GM12878 (cell line): ENCODE results near the gene PLPPR1. TPM values are rescaled to one million over a fixed set of nuclear protein-coding genes. Genes with fewer than 3 reads are reported as not detected.

Experiments
- ATAC-seq: fragments of 200-7000 bp; cut with Tn5 transposase; 3 replicates; pipeline ENCODE4 v1.9.1; 2020; ENCODE audit warnings: mild to moderate bottlenecking, moderate library complexity
- BruUV-seq: library from RNA; stranded (reverse); fragments of 400-500 nt; replicated peaks from 2 replicates; lab custom pipeline; 2021; lab: Mats Ljungman, UMichigan
- CTCF ChIA-PET: fragments of 300-600 bp; sonication (Branson Sonifier 250); formaldehyde crosslinking; extraction: SDS; loops from one replicate; lab custom pipeline; 2021; ENCODE audit warnings: inconsistent platforms; lab: Yijun Ruan, JAX
- POLR2A ChIA-PET: fragments of 350-600 bp; formaldehyde crosslinking; extraction: SDS; loops from one replicate; lab custom pipeline; 2021; ENCODE audit warnings: inconsistent platforms; lab: Charles Lee
- RAD21 ChIA-PET: fragments of 300-600 bp; sonication (Branson Sonifier 250); formaldehyde crosslinking; loops from one replicate; lab custom pipeline; 2023; ENCODE audit warnings: antibody characterized with exemption; ENCODE audit not compliant: unreplicated experiment; lab: Charles Lee
- SMC1A ChIA-PET: fragments of 300-600 bp; sonication (Branson Sonifier 250); formaldehyde crosslinking; loops from one replicate; lab custom pipeline; 2023; ENCODE audit not compliant: unreplicated experiment, uncharacterized antibody; lab: Charles Lee
- DNase-seq: peaks from one replicate; pipeline ENCODE4 v3.0.0-alpha.2; 2011; ENCODE audit warnings: low read depth, low spot score
- FAIRE-seq: peaks from 3 replicates; lab custom pipeline; 2011; peaks lifted over from hg19 to GRCh38; lab: Jason Lieb, UNC
- H2AFZ ChIP-seq: 2 replicates; pipeline ENCODE4 v1.6.0; 2011; ENCODE audit warnings: low read depth, low read length, control low read depth; ENCODE audit not compliant: control insufficient read depth
- H3K27ac ChIP-seq: 2 replicates; pipeline ENCODE4 v1.5.1; 2011; ENCODE audit warnings: control low read depth; ENCODE audit not compliant: control insufficient read depth, insufficient read depth
- H3K27me3 ChIP-seq, 2 experiments: replicated peaks in 1 of 2; 2 replicates each; pipeline versions ENCODE4 v1.6.0 to v1.6.1; 2011; ENCODE audit warnings: low read length in 1 of 2; ENCODE audit not compliant: control insufficient read depth in 2 of 2, insufficient read depth in 2 of 2
- H3K36me3 ChIP-seq, 2 experiments: 2 replicates each; pipeline ENCODE4 v1.5.1; 2011; ENCODE audit warnings: low read length in 1 of 2; ENCODE audit not compliant: control insufficient read depth in 2 of 2, insufficient read depth in 2 of 2
- H3K4me1 ChIP-seq: 2 replicates; pipeline ENCODE4 v1.6.1; 2011; ENCODE audit warnings: mild to moderate bottlenecking, low read length, moderate library complexity, mixed read lengths; ENCODE audit not compliant: control insufficient read depth, insufficient read depth
- H3K4me2 ChIP-seq: 2 replicates; pipeline ENCODE4 v1.6.0; 2011; ENCODE audit warnings: control low read depth; ENCODE audit not compliant: control insufficient read depth, insufficient read depth
- H3K4me3 ChIP-seq: fragments of 200-600 bp; sonication (generic); 2 replicates; pipeline ENCODE4 v1.5.1; 2016
- H3K79me2 ChIP-seq: 2 replicates; pipeline ENCODE4 v1.6.0; 2011; ENCODE audit warnings: low read length; ENCODE audit not compliant: control insufficient read depth, insufficient read depth
- H3K9ac ChIP-seq: 2 replicates; pipeline ENCODE4 v1.8.0; 2011; ENCODE audit warnings: low read length, control low read depth, mixed read lengths; ENCODE audit not compliant: control insufficient read depth, insufficient read depth
- H3K9me3 ChIP-seq: replicated peaks from 3 replicates; pipeline ENCODE4 v1.5.1; 2011; ENCODE audit warnings: mild to moderate bottlenecking, low read length; ENCODE audit not compliant: control insufficient read depth, insufficient read depth
- H4K20me1 ChIP-seq: 2 replicates; pipeline ENCODE4 v1.6.0; 2011; ENCODE audit not compliant: control insufficient read depth, insufficient read depth
- CBFB ChIP-seq: IDR thresholded peaks from 2 replicates; pipeline ENCODE4 v1.6.1; 2016; ENCODE audit warnings: antibody characterized with exemption, low read depth
- CBX5 ChIP-seq: sonication (generic); IDR thresholded peaks from 2 replicates; pipeline ENCODE4 v1.6.1; 2016; ENCODE audit warnings: low read depth, moderate library complexity, mild to moderate bottlenecking, inconsistent platforms
- CHD1 ChIP-seq: IDR thresholded peaks from 2 replicates; pipeline ENCODE4 v1.6.1; 2012; ENCODE audit warnings: low read depth, low read length, improper control_type of control experiment
- CTCF ChIP-seq, 3 experiments: IDR thresholded peaks in 2 of 3; conservative IDR thresholded peaks in 1 of 3; 2 replicates each; pipeline ENCODE4 v1.5.1; 2011; ENCODE audit warnings: low read depth in 3 of 3, low read length in 3 of 3, mild to moderate bottlenecking in 3 of 3, control low read depth in 2 of 3, moderate library complexity in 2 of 3, inconsistent platforms in 1 of 3, mixed read lengths in 1 of 3; ENCODE audit not compliant: control insufficient read depth in 2 of 3, insufficient read depth in 1 of 3; ENCODE audit errors: extremely low read depth in 1 of 3
- IKZF2 ChIP-seq, 2 experiments: fragments of 450-650 bp; IDR thresholded peaks; 2 replicates each; pipeline ENCODE4 v1.6.1; 2017; ENCODE audit warnings: mild to moderate bottlenecking in 2 of 2, moderate library complexity in 2 of 2
- MTA3 ChIP-seq: IDR thresholded peaks from 2 replicates; pipeline ENCODE4 v1.6.1; 2012; ENCODE audit warnings: low read length, inconsistent platforms, borderline replicate concordance
- MYB ChIP-seq: fragments of 150-350 bp; IDR thresholded peaks from 2 replicates; pipeline ENCODE4 v1.6.1; 2014; ENCODE audit warnings: mild to moderate bottlenecking, low read depth, low read length, borderline replicate concordance
- NFYA ChIP-seq: IDR thresholded peaks from 2 replicates; pipeline ENCODE4 v1.6.1; 2011; ENCODE audit warnings: low read depth, mild to moderate bottlenecking, low read length, improper control_type of control experiment, borderline replicate concordance
- NRF1 ChIP-seq: conservative IDR thresholded peaks from 2 replicates; pipeline ENCODE4 v1.6.1; 2011; ENCODE audit warnings: mild to moderate bottlenecking, low read depth, low read length, improper control_type of control experiment
- POLR2A ChIP-seq: IDR thresholded peaks from 2 replicates; pipeline ENCODE4 v1.6.1; 2011; ENCODE audit warnings: low read depth, mild to moderate bottlenecking, low read length
- POLR2AphosphoS5 ChIP-seq: IDR thresholded peaks from 2 replicates; pipeline ENCODE4 v1.6.1; 2011; ENCODE audit warnings: mild to moderate bottlenecking, low read length, inconsistent platforms
- RBBP5 ChIP-seq: fragments of 200-600 bp; sonication (generic); conservative IDR thresholded peaks from 2 replicates; pipeline ENCODE4 v1.6.1; 2016
- RFX5 ChIP-seq: IDR thresholded peaks from 2 replicates; pipeline ENCODE4 v1.6.1; 2011; ENCODE audit warnings: low read depth, low read length, improper control_type of control experiment
- SIN3A ChIP-seq: IDR thresholded peaks from 2 replicates; pipeline ENCODE4 v1.6.1; 2012; ENCODE audit warnings: low read depth, low read length, improper control_type of control experiment
- SMC3 ChIP-seq: IDR thresholded peaks from 2 replicates; pipeline ENCODE4 v1.6.1; 2011; ENCODE audit warnings: low read length, improper control_type of control experiment, borderline replicate concordance
- SP1 ChIP-seq: IDR thresholded peaks from one replicate; pipeline ENCODE4 v1.6.1; 2011; ENCODE audit warnings: low read depth, low read length
- SREBF1 ChIP-seq: IDR thresholded peaks from 2 replicates; pipeline ENCODE4 v1.6.1; 2012; ENCODE audit warnings: mild to moderate bottlenecking, low read length
- STAT1 ChIP-seq: fragments of 450-650 bp; conservative IDR thresholded peaks from 2 replicates; pipeline ENCODE4 v1.6.1; 2014; ENCODE audit warnings: antibody characterized with exemption, mild to moderate bottlenecking
- USF1 ChIP-seq: IDR thresholded peaks from 2 replicates; pipeline ENCODE4 v1.6.1; 2011; ENCODE audit warnings: borderline replicate concordance, low read depth, mild to moderate bottlenecking, moderate library complexity, mixed read lengths, low read length; ENCODE audit not compliant: insufficient read depth; ENCODE audit errors: extremely low read length
- ZBTB33 ChIP-seq: fragments of 450-650 bp; IDR thresholded peaks from 2 replicates; pipeline ENCODE4 v1.6.1; 2017; ENCODE audit warnings: mild to moderate bottlenecking
- ZNF274 ChIP-seq: IDR thresholded peaks from one replicate; pipeline ENCODE4 v1.8.0; 2011; ENCODE audit not compliant: insufficient read length, insufficient read depth
- WGBS: methylation state at CpG from one replicate; pipeline ENCODE4 v1.1.6; 2016; ENCODE audit warnings: low lambda C conversion rate; ENCODE audit not compliant: insufficient replicate concordance, insufficient coverage; ENCODE audit errors: missing lambda C conversion rate; 5-methylcytosine and 5-hydroxymethylcytosine counted together
- in situ Hi-C: fragments of 300-500 bp; cut with MboI; formaldehyde crosslinking; loops from 9 replicates; pipeline ENCODE4 v1.14.3; 2018; ENCODE audit warnings: mixed read lengths
- intact Hi-C: fragments of 100-400 bp; cut with micrococcal nuclease; formaldehyde crosslinking; loops from one replicate; pipeline ENCODE4 v1.14.2; 2022; ENCODE audit not compliant: unreplicated experiment
- polyA plus RNA-seq, 11 experiments: library from polyadenylated mRNA; depleted of rRNA in 4 of 11; unstranded in 6 of 11; stranded (reverse) in 5 of 11; fragments of >200 nt; fragmentation: Nextera tagmentation in 4 of 11; fragmentation: Illumina TruSeq in 1 of 11; extraction: Ambion mirVana in 4 of 11; extraction: Trizol in 1 of 11; gene quantifications; 1 replicate in 1 of 11; 2 replicates in 10 of 11; pipeline versions ENCODE4 v1.2.1 to v1.2.3, GENCODE V29; 2011 to 2016; ENCODE audit warnings: inconsistent platforms in 2 of 11, missing spikeins in 2 of 11, low read depth in 1 of 11
- total RNA-seq, 4 experiments: library from RNA; depleted of rRNA in 3 of 4; stranded (reverse); fragments of >200 nt in 3 of 4; fragmentation: Illumina TruSeq in 1 of 4; extraction: Trizol in 1 of 4; gene quantifications; 2 replicates each; pipeline versions ENCODE4 v1.2.1 to v1.2.3, GENCODE V29; 2013 to 2021

Gene PLPPR1
- total and polyA plus RNA-seq, 10 of the 15 experiments (the other 5 are each of a cell fraction or from before 2014, with no cell fraction given) = 0.69 TPM; not detected in 9

- TF ChIP-seq USF1 (no peak), STAT1 (no peak), RFX5 (no peak), IKZF2 (IDR thresholded peaks at IDR 0.05) (no peak), MTA3 (no peak)
These were observed 1.7 kb upstream of the PLPPR1 start (continued) for GRCh38 chr9:101026824-101027223.

GRCh38 chr9:101027236-101027635 is 1.3 kb upstream of the PLPPR1 start:
- POLR2A ChIA-PET = no interaction called here
- WGBS = 9% methylated on average over 2 of the region's 2 CpGs
- RAD21 ChIA-PET = no interaction called here

More at GRCh38 chr9:101027236-101027635, 1.3 kb upstream of the PLPPR1 start:
- H4K20me1 ChIP-seq = no peaks in the 10 kb centered on the region
- no peak overlapping the region for H3K4me3 ChIP-seq
- H3K27ac ChIP-seq = no peak overlapping the region
- no peaks in the 10 kb centered on the region for H3K9me3 ChIP-seq
- intact Hi-C loops (no loop called here), in situ Hi-C loops (no loop called here)
- DNase-seq = no peak
- ATAC-seq = no peak
- no peak overlapping the region for H2AFZ ChIP-seq
- H3K9ac ChIP-seq = no peak overlapping the region
- no peaks in the 10 kb centered on the region for H3K4me1 ChIP-seq
- CTCF ChIA-PET = no interaction called here
- H3K79me2 ChIP-seq = no peaks in the 10 kb centered on the region
- H3K27me3 ChIP-seq = peaks cover 6 to 7% of the 10 kb centered on the region in 2 experiments; a peak in 3 of 4 replicates
- SMC1A ChIA-PET = no interaction called here
- FAIRE-seq = no peak
- no peak overlapping the region for H3K4me2 ChIP-seq
- no peaks in the 10 kb centered on the region for H3K36me3 ChIP-seq
- TF ChIP-seq MYB (no peak), POLR2AphosphoS5 (no peak), SP1 (no peak), RBBP5 (no peak), SIN3A (no peak), POLR2A (no peak), USF1 (no peak), ZBTB33 (no peak), SMC3 (no peak), NFYA (no peak), SREBF1 (no peak), CHD1 (no peak), ZNF274 (no peak), CBFB (no peak), CBX5 (no peak), CTCF (IDR thresholded peaks at IDR 0.05 in 2 of 3, conservative IDR thresholded peaks at IDR 0.05 in 1 of 3; ENCODE audit: control insufficient read depth in 2 of 3, extremely low read depth in 1 of 3, insufficient read depth in 1 of 3, low read depth in 3 of 3, low read length in 3 of 3) (no peak), NRF1 (no peak)
- BruUV-seq = no TSS peak
